ENCODE results near the gene BYSL.

DNA sequence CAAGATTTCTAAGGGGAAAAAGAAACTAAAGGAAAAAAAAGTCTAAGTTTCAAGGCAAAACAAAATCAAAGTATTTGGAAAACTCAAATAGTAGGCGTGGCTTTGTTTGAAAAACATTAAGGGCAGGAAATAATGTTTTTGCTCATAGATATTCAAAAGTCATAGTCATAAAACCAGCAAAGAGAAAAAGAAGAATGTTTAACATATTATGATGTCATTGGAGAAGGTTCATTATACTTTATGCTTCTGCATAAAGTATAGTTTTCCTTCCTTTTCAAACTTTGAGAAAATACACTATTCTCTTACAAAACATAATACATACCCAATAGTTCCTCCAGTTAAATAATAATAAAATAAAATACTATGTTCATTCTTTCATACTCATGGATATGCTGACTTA lies 39.8 kb upstream of the BYSL start:
- TF ChIP-seq CTCF (conservative IDR thresholded peaks at IDR 0.05; ENCODE audit: low read length): no peak
- no peak for TF ChIP-seq EZH2phosphoT487 (IDR thresholded peaks at IDR 0.05; ENCODE audit: borderline replicate concordance)
